Measurements from ENCODE around the gene KPNA3. TPM values are rescaled to one million over a fixed set of nuclear protein-coding genes. Genes with fewer than 3 reads are reported as not detected.
"Not testable (repeated sequence)": the region's sequence is repeated elsewhere in the genome, so short reads cannot be mapped to it uniquely, and the experiment has no call there.

Gene KPNA3
- total RNA-seq, 1 experiment from 2014 or later: 42.8 TPM

- DNase-seq (ENCODE audit: low read depth): no peak
Observed at GRCh38 chr13:49754146-49754545, 38.3 kb downstream of the KPNA3 start.

- DNase-seq (ENCODE audit: low read depth): no peak
Observed at GRCh38 chr13:49749848-49750247, 42.6 kb downstream of the KPNA3 start.

DNA sequence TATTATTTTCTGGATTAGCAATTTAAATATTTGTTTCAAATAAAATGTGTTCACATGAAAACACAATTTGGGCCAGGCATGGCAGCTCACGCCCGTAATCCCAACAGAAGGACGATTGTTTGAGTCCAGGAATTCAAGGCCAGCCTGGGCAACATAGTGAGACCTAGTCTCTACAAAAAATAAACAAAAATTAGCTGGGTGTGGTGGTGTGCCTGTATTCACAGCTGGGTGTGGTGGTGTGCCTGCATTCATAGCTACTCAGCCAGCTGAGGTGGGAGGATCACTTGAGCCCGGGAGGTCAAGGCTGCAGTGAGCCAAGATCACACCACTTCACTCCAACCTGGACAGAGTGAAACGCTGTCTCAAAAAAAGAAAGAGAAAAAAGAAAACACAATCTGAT lies 46.4 kb downstream of the KPNA3 start:
- no peak for DNase-seq (ENCODE audit: low read depth)

DNA sequence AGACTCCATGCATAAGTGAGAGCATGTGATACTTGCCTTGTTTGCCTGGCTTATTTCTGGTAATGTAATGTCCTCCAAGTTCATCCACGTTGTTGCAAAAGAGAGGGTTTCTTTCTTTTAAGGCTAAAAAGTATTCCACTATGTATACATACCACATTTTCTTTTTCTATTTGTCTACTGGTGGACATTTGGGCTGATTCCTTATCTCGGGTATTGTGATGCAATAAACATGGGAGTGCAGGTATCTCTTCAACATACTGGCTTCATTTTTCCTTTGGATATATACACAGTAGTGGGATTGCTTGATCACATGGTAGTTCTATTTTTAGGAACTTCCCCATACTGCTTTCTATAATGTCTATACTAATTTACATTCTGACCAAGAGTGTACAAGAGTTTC lies 51.6 kb downstream of the KPNA3 start:
- DNase-seq (ENCODE audit: low read depth): no peak

DNA sequence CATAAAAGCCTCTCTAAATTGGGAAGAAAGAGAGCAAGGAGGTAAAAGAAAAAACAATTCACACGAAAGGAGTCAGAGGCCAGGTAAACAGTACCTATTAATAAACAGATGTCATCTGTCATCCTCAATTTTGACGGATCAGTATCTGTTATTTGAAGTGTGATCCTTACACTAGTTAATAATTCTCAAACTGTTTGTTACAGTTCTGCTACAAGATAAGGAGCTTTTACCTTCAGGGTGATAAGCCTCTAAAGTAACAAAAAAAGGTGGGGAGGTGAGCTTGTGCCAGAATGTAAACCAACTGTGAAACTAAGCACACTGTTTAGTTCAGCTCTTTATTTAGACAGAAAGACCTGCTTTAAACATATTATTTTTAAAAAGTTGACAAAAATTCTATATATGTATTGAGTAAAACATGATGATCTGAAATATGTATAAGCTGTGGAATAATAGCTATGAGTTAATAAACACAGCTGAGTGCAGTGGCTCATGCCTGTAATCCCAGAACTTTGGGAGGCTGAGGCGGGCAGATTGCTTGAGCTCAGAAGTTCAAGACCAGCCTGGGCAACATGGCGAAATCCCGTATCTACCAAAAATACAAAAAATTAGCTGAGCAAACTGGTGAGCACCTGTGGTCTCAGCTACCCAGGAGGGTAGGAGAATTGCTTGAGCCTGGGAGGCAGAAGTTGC lies 52.8 kb downstream of the KPNA3 start:
- DNase-seq (ENCODE audit: low read depth): no peak

DNA sequence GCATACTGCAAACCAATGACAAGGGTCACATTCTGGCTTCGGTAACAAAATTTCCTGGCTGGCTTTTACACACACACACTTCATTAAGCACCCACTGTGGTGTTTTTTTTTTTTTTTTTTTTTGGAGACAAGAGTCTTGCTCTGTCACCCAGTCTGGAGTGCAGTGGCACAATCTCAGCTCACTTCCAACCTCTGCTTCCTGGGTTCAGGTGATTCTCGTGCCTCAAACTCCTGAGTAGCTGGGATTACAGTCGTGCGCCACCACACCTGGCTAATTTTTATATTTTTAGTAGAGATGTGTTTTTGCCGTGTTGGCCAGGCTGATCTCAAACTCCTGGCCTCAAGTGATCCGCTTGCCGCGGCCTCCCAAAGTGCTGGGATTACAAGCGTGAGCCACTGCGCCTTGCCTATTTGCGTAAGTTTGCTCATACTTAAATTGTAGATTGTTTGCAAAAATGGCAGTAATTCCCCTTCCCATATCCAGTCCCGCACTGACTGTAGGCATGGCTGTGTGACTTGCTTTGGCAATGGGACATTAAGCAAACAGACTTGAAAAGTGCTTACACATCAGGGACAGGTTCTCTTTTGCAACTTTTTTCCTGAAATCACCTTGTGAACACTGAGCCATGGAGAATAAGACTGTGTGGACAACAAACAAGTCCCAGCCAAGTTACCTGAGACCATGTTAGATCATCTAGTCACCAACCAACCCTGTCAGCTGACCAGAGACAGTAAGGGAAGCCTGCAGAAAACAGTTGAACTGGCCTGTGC lies 59.1 kb downstream of the KPNA3 start:
- no peak for DNase-seq (ENCODE audit: low read depth)

GRCh38 chr13:49731766-49732165 lies 60.7 kb downstream of the KPNA3 start:
- peak; percentile 27 for DNase-seq (ENCODE audit: low read depth)

- DNase-seq (ENCODE audit: low read depth): no peak
Observed at GRCh38 chr13:49716615-49717014, 75.9 kb downstream of the KPNA3 start.

- DNase-seq (ENCODE audit: low read depth): no peak
Observed at GRCh38 chr13:49714757-49715156, 77.7 kb downstream of the KPNA3 start.

DNA sequence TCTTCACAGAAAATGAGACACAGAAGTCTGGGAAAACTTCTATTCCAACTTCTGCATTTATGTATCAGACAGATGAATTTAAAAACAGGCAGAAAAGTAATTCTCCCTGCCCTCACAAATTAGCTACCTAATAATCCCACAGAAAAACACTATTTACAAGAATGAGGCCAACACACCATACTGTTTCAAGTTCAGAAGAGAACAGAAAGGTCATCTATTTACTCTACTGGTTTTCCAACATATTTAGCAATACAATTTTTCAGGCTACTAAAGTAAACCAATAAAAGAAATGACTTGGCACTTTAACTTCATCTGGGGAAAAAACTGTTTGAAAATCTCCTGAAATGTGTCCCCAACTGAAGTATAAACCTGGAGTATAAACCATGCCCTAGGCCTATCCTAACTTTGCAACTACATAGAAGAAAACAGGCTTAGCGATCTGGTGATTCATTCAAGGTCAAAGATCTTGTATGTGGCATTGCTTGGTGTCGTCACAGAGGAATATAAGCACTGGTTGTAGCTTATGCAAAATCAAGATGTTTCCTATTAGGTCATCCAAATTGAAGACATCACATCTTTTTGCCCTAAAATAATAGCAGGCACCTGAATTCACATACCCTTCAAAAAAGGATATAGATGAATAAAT lies 81.1 kb downstream of the KPNA3 start:
- peak; percentile 40 for DNase-seq (ENCODE audit: low read depth)

DNA sequence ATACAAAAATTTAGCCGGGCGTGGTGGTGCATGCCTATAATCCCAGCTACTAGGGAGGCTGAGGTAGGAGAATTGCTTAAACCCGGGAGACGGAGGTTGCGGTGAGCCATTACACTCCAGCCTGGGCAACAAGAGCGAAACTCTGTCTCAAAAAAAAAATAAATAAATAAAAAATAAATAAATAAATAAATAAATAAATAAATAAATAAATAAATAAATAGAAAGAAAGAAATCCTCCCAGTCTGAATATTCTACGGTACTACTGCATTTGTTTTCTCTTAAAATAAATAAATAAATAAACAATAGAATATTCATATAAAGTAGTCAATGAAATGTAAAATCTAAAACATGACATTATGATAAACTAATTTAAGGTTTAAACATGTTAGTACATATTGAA lies 88.2 kb downstream of the KPNA3 start:
- not testable (repeated sequence) for DNase-seq (ENCODE audit: low read depth)

- no peak for DNase-seq (ENCODE audit: low read depth)
Observed at GRCh38 chr13:49701491-49701890, 91.0 kb downstream of the KPNA3 start.

GRCh38 chr13:49697468-49697867 lies 95.0 kb downstream of the KPNA3 start:
- DNase-seq (ENCODE audit: low read depth): no peak

DNA sequence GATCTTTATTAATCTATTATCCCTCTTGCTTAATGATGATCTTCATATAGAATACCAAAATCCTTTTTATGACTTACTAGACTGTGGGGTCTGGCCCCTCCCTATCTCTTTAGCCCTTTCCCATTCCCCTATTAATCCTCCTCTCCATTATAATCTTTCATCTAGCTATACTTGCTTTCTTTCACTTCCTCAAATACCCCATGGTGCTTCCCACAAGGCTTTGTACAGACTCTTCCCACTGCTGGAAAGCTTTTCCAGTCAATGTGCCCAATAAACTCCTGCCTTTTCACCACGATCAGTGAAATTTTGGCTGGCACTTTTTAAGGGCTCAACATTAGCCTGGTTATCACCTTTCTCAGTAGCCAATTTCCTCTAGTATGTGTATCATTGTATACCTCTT lies 98.0 kb downstream of the KPNA3 start:
- no peak for DNase-seq (ENCODE audit: low read depth)

- DNase-seq (ENCODE audit: low read depth): no peak
Observed at GRCh38 chr13:49693877-49694276, 98.6 kb downstream of the KPNA3 start.

DNA sequence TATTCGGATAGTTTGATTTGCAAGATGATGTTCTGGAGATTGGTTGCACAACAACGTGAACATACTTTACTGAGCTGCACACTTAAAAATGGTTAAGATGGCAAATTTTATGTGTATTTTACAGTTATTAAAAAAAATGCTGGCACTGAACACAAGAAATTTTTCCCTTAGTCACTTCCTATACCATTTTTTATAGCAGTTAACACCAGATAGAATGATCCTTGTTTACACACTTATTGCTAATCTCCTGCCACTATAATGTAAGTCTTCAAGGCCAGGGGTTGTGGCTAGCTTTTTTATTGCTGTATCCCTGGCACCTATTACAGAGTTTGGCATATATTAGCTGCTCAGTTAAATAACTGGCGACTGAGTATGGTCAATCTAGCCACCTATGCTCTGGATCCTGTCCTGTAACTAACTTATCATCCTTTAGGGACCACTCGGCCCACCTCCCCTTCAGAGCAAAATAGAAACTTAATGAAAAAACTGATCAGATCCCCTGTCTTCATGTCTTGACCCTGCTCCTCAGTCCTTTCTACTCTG lies 99.2 kb downstream of the KPNA3 start:
- DNase-seq (ENCODE audit: low read depth): peak; percentile 27

DNA sequence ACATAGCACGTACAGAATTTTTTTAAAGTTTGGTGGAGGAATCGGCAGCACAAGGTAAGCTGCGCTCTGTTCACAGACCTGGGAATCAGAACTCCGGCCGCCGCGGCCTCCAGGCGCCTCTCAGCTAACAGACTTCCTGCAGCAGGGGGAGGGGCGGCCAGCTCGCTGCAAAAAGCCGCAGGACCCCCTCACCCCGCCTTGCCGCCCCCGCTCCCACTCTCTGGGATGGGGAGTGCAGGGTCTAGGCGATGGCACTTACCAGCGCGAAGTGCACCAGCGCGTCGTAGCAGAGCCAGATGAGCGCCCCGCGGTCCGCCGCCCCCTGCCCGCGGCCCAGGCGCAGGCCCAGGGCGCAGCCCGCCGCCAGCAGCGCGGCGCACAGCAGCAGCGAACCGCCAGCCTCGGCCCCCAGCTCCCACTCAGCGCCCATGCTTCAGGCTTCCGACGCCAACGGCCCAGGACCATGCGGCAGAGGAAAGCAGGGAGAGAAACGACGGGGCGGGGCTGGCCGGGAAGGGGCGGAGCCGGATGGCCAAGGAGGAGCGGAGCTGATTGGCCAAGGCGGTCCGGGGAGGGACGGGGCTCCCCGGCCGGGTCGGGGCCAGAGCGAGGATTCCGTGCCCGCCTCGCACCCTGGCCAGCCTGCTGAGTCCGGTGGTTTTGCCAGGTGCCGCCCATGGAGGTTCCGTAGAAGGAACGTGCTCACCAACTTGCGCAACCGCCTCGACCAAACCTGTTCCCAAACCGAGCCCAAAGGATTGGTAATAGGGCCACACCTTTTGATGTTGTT lies 101.3 kb downstream of the KPNA3 start, which contains the start of gene EBPL:
Gene EBPL (minus strand): TSS at position 492 of the 790 bp plus-strand sequence. CDS start 62 bp downstream, at position 430.
- peak; percentile 92 for DNase-seq (ENCODE audit: low read depth)

- DNase-seq (ENCODE audit: low read depth): no peak
Observed at GRCh38 chr13:49690133-49690994, 102.1 kb downstream of the KPNA3 start.

- no peak for DNase-seq (ENCODE audit: low read depth)
Observed at GRCh38 chr13:49683489-49683888, 109.0 kb downstream of the KPNA3 start.

- DNase-seq (ENCODE audit: low read depth): no peak
Observed at GRCh38 chr13:49681842-49682435, 110.5 kb downstream of the KPNA3 start.
